GM23338 (cell line): ENCODE data around the gene SYNGR4. TPM values are rescaled to one million over a fixed set of nuclear protein-coding genes. Genes with fewer than 3 reads are reported as not detected.

ENCODE experiments used
- ATAC-seq: fragments of 200-7000 bp; cut with Tn5 transposase; 3 replicates; pipeline ENCODE4 v1.9.1; 2020
- DNase-seq: peaks from one replicate; pipeline ENCODE4 v3.0.0-alpha.2; 2015; ENCODE audit warnings: low spot score
- H2AFZ ChIP-seq: fragments of 200-600 bp; sonication (generic); 2 replicates; pipeline ENCODE4 v1.8.0; 2016; ENCODE audit warnings: antibody characterized with exemption, mild to moderate bottlenecking, moderate library complexity
- H3F3A ChIP-seq: fragments of 200-600 bp; sonication (generic); replicated peaks from 2 replicates; pipeline ENCODE4 v1.8.0; 2017; ENCODE audit warnings: antibody characterized with exemption, mixed run types, low read depth
- H3K27ac ChIP-seq: fragments of 200-600 bp; sonication (generic); 2 replicates; pipeline ENCODE4 v1.6.1; 2016; ENCODE audit warnings: low read depth
- H3K27me3 ChIP-seq: fragments of 200-600 bp; sonication (generic); 2 replicates; pipeline ENCODE4 v1.8.0; 2016; ENCODE audit warnings: mild to moderate bottlenecking, mixed run types, moderate library complexity; ENCODE audit not compliant: insufficient read depth
- H3K36me3 ChIP-seq: fragments of 200-600 bp; sonication (generic); 2 replicates; pipeline ENCODE4 v1.8.0; 2016; ENCODE audit warnings: mild to moderate bottlenecking; ENCODE audit not compliant: insufficient read depth
- H3K4me1 ChIP-seq: fragments of 200-600 bp; sonication (generic); 2 replicates; pipeline ENCODE4 v1.8.0; 2016; ENCODE audit warnings: mild to moderate bottlenecking, moderate library complexity; ENCODE audit not compliant: insufficient read depth
- H3K4me2 ChIP-seq: fragments of 200-600 bp; sonication (generic); 2 replicates; pipeline ENCODE4 v1.7.1; 2017; ENCODE audit warnings: mixed run types
- H3K4me3 ChIP-seq: fragments of 200-600 bp; sonication (generic); 2 replicates; pipeline ENCODE4 v1.6.1; 2016; ENCODE audit warnings: mixed run types
- H3K79me2 ChIP-seq: fragments of 200-600 bp; sonication (generic); replicated peaks from 2 replicates; pipeline ENCODE4 v1.8.0; 2017; ENCODE audit warnings: mild to moderate bottlenecking; ENCODE audit not compliant: insufficient read depth
- H3K9me2 ChIP-seq: fragments of 200-600 bp; sonication (generic); 2 replicates; pipeline ENCODE4 v1.8.0; 2017; ENCODE audit not compliant: insufficient read depth
- H4K20me1 ChIP-seq: fragments of 200-600 bp; sonication (generic); replicated peaks from 2 replicates; pipeline ENCODE4 v1.8.0; 2017; ENCODE audit warnings: mild to moderate bottlenecking; ENCODE audit not compliant: insufficient read depth
- H3K27ac Mint-ChIP-seq: 2 replicates; pipeline ENCODE4 v1.8.0; 2020; ENCODE audit warnings: inconsistent platforms, mild to moderate bottlenecking, moderate library complexity, mixed read lengths
- H3K27me3 Mint-ChIP-seq: 3 replicates; pipeline ENCODE4 v1.8.0; 2022; ENCODE audit warnings: low read depth, mild to moderate bottlenecking, moderate library complexity, mixed read lengths, inconsistent platforms; ENCODE audit not compliant: insufficient read depth, poor library complexity
- H3K36me3 Mint-ChIP-seq: 3 replicates; pipeline ENCODE4 v1.8.0; 2021; ENCODE audit warnings: low read depth, mild to moderate bottlenecking, inconsistent platforms, moderate library complexity, mixed read lengths
- H3K4me1 Mint-ChIP-seq: 3 replicates; pipeline ENCODE4 v1.8.0; 2020; ENCODE audit warnings: mild to moderate bottlenecking, inconsistent platforms, mixed read lengths
- H3K4me3 Mint-ChIP-seq: 3 replicates; pipeline ENCODE4 v1.8.0; 2021; ENCODE audit warnings: moderate library complexity, mild to moderate bottlenecking, inconsistent platforms, mixed read lengths
- H3K9me3 Mint-ChIP-seq: 3 replicates; pipeline ENCODE4 v1.8.0; 2020; ENCODE audit warnings: moderate library complexity, mild to moderate bottlenecking, inconsistent platforms, mixed read lengths
- CREB1 ChIP-seq: fragments of 250-450 bp; sonication (Bioruptor Pico); IDR thresholded peaks from 2 replicates; pipeline ENCODE4 v1.5.0; 2020; ENCODE audit warnings: low read depth, mild to moderate bottlenecking, moderate library complexity
- EZH2 ChIP-seq: fragments of 200-600 bp; sonication (generic); IDR thresholded peaks from one replicate; pipeline ENCODE4 v1.8.0; 2017; ENCODE audit warnings: antibody characterized with exemption, mild to moderate bottlenecking, low read depth; ENCODE audit not compliant: unreplicated experiment
- EZH2phosphoT487 ChIP-seq: fragments of 200-600 bp; sonication (generic); IDR thresholded peaks from one replicate; pipeline ENCODE4 v1.8.1; 2018; ENCODE audit warnings: antibody characterized with exemption; ENCODE audit not compliant: unreplicated experiment
- JUNB ChIP-seq: IDR thresholded peaks from one replicate; pipeline ENCODE4 v1.6.1; 2016; ENCODE audit warnings: antibody characterized with exemption; ENCODE audit not compliant: unreplicated experiment
- NANOG ChIP-seq: IDR thresholded peaks from 2 replicates; pipeline ENCODE4 v1.6.1; 2016; ENCODE audit warnings: antibody characterized with exemption, borderline replicate concordance
- POLR2AphosphoS5 ChIP-seq: IDR thresholded peaks from 2 replicates; pipeline ENCODE4 v1.6.1; 2016; ENCODE audit warnings: antibody characterized with exemption, low read depth
- STAT1 ChIP-seq: IDR thresholded peaks from one replicate; pipeline ENCODE4 v1.6.1; 2016; ENCODE audit warnings: antibody characterized with exemption; ENCODE audit not compliant: unreplicated experiment
- ZNF114 ChIP-seq: fragments of 250-450 bp; sonication (Bioruptor Pico); IDR thresholded peaks from 2 replicates; pipeline ENCODE4 v1.5.0; 2020; ENCODE audit warnings: mild to moderate bottlenecking, moderate library complexity
- ZNF331 ChIP-seq: fragments of 250-450 bp; sonication (Bioruptor Pico); IDR thresholded peaks from 2 replicates; pipeline ENCODE4 v1.5.0; 2020; ENCODE audit warnings: low read depth, mild to moderate bottlenecking, moderate library complexity
- polyA plus RNA-seq: library from polyadenylated mRNA; unstranded; fragments of >200 nt; fragmentation: Nextera tagmentation; extraction: Ambion mirVana; gene quantifications from 2 replicates; pipeline ENCODE4 v1.2.1, GENCODE V29; 2016
- total RNA-seq: library from RNA; depleted of rRNA; stranded (reverse); fragments of >200 nt; shearing (Covaris generic); gene quantifications from 2 replicates; pipeline ENCODE4 v1.2.3, GENCODE V29; 2014
- TF ChIP-seq, protein P1 (sequence below): fragments of 250-450 bp; sonication (Bioruptor Pico); IDR thresholded peaks from 2 replicates; pipeline ENCODE4 v1.5.0; 2020; ENCODE audit warnings: mild to moderate bottlenecking, moderate library complexity
- TF ChIP-seq, protein P2 (sequence below): IDR thresholded peaks from one replicate; pipeline ENCODE4 v1.6.1; 2018; ENCODE audit warnings: antibody characterized with exemption; ENCODE audit not compliant: unreplicated experiment
- TF ChIP-seq, protein P3 (sequence below): IDR thresholded peaks from 2 replicates; pipeline ENCODE4 v1.6.1; 2016; ENCODE audit warnings: antibody characterized with exemption
- TF ChIP-seq, protein P4 (sequence below), 2 experiments: fragments of 200-600 bp in 1 of 2; sonication (generic) in 1 of 2; conservative IDR thresholded peaks; 2 replicates each; pipeline versions ENCODE4 v1.5.1 to v1.6.1; 2016 to 2017; ENCODE audit warnings: antibody characterized with exemption in 2 of 2, low read depth in 2 of 2, mild to moderate bottlenecking in 2 of 2, moderate library complexity in 1 of 2

Gene SYNGR4
- total and polyA plus RNA-seq, 2 experiments from 2014 or later = not detected

DNA sequence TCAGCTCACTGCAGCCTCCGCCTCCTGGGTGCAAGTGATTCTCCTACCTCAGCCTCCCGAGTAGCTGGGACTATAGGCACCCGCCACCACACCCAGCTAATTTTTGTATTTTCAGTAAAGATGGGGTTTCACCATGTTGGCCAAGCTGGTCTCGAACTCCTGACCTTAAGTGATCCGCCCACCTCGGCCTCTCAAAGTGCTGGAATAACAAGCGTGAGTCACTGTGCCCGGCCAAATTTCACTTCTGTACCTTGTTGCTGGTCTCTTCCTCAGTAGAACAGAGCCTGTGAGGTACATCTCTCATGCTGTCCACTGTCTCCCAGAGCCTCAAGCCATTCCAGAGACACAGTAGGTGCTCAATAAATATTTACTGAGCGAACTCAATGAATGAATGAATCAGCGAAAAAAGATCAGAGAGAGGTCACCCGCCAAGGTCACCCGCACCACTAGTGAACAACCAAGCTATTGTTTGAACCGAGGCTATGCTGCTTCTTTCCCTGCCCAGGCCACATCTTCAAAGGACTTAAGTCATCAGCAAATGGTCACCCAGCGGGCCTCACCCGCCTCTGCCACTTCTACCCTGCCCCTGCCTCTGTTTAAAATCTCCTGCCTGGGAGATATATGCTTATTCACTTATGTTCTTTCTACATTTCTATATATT lies 9.7 kb upstream of the SYNGR4 start:
- no peaks in the 10 kb centered on the region for H3K9me2 ChIP-seq
- Mint-ChIP-seq H3K27ac (peak overlapping the region; percentile 65; the same call in 1 of the 2 replicates), H3K27me3 (peaks cover 9% of the 10 kb centered on the region), H3K36me3 (peaks cover 3% of the 10 kb centered on the region; the same call in 1 of the 3 replicates), H3K9me3 (0 out of 3 replicates have a peak, but pooled peaks cover 3% of the 10 kb centered on the region), H3K4me1 (peaks cover 4% of the 10 kb centered on the region), H3K4me3 (no peak overlapping the region)
- no peak overlapping the region; the same call in 1 of the 2 replicates for H3K27ac ChIP-seq
- DNase-seq (no peak), ATAC-seq (no peak)
- no peaks in the 10 kb centered on the region for H3K27me3 ChIP-seq
- TF ChIP-seq, protein P1, sequence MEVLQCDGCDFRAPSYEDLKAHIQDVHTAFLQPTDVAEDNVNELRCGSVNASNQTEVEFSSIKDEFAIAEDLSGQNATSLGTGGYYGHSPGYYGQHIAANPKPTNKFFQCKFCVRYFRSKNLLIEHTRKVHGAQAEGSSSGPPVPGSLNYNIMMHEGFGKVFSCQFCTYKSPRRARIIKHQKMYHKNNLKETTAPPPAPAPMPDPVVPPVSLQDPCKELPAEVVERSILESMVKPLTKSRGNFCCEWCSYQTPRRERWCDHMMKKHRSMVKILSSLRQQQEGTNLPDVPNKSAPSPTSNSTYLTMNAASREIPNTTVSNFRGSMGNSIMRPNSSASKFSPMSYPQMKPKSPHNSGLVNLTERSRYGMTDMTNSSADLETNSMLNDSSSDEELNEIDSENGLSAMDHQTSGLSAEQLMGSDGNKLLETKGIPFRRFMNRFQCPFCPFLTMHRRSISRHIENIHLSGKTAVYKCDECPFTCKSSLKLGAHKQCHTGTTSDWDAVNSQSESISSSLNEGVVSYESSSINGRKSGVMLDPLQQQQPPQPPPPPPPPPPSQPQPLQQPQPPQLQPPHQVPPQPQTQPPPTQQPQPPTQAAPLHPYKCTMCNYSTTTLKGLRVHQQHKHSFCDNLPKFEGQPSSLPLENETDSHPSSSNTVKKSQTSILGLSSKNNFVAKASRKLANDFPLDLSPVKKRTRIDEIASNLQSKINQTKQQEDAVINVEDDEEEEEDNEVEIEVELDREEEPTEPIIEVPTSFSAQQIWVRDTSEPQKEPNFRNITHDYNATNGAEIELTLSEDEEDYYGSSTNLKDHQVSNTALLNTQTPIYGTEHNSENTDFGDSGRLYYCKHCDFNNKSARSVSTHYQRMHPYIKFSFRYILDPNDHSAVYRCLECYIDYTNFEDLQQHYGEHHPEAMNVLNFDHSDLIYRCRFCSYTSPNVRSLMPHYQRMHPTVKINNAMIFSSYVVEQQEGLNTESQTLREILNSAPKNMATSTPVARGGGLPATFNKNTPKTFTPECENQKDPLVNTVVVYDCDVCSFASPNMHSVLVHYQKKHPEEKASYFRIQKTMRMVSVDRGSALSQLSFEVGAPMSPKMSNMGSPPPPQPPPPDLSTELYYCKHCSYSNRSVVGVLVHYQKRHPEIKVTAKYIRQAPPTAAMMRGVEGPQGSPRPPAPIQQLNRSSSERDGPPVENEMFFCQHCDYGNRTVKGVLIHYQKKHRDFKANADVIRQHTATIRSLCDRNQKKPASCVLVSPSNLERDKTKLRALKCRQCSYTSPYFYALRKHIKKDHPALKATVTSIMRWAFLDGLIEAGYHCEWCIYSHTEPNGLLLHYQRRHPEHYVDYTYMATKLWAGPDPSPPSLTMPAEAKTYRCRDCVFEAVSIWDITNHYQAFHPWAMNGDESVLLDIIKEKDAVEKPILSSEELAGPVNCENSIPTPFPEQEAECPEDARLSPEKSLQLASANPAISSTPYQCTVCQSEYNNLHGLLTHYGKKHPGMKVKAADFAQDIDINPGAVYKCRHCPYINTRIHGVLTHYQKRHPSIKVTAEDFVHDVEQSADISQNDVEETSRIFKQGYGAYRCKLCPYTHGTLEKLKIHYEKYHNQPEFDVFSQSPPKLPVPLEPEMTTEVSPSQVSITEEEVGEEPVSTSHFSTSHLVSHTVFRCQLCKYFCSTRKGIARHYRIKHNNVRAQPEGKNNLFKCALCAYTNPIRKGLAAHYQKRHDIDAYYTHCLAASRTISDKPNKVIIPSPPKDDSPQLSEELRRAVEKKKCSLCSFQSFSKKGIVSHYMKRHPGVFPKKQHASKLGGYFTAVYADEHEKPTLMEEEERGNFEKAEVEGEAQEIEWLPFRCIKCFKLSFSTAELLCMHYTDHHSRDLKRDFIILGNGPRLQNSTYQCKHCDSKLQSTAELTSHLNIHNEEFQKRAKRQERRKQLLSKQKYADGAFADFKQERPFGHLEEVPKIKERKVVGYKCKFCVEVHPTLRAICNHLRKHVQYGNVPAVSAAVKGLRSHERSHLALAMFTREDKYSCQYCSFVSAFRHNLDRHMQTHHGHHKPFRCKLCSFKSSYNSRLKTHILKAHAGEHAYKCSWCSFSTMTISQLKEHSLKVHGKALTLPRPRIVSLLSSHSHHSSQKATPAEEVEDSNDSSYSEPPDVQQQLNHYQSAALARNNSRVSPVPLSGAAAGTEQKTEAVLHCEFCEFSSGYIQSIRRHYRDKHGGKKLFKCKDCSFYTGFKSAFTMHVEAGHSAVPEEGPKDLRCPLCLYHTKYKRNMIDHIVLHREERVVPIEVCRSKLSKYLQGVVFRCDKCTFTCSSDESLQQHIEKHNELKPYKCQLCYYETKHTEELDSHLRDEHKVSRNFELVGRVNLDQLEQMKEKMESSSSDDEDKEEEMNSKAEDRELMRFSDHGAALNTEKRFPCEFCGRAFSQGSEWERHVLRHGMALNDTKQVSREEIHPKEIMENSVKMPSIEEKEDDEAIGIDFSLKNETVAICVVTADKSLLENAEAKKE = no peak
- TF ChIP-seq EZH2phosphoT487 (no peak), STAT1 (no peak), ZNF331 (CRISPR knock-in tag) (no peak), CREB1 (CRISPR knock-in tag) (no peak), ZNF114 (CRISPR knock-in tag) (no peak), POLR2AphosphoS5 (no peak), JUNB (no peak), NANOG (no peak), EZH2 (no peak)
- TF ChIP-seq, protein P2, sequence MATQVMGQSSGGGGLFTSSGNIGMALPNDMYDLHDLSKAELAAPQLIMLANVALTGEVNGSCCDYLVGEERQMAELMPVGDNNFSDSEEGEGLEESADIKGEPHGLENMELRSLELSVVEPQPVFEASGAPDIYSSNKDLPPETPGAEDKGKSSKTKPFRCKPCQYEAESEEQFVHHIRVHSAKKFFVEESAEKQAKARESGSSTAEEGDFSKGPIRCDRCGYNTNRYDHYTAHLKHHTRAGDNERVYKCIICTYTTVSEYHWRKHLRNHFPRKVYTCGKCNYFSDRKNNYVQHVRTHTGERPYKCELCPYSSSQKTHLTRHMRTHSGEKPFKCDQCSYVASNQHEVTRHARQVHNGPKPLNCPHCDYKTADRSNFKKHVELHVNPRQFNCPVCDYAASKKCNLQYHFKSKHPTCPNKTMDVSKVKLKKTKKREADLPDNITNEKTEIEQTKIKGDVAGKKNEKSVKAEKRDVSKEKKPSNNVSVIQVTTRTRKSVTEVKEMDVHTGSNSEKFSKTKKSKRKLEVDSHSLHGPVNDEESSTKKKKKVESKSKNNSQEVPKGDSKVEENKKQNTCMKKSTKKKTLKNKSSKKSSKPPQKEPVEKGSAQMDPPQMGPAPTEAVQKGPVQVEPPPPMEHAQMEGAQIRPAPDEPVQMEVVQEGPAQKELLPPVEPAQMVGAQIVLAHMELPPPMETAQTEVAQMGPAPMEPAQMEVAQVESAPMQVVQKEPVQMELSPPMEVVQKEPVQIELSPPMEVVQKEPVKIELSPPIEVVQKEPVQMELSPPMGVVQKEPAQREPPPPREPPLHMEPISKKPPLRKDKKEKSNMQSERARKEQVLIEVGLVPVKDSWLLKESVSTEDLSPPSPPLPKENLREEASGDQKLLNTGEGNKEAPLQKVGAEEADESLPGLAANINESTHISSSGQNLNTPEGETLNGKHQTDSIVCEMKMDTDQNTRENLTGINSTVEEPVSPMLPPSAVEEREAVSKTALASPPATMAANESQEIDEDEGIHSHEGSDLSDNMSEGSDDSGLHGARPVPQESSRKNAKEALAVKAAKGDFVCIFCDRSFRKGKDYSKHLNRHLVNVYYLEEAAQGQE = no peak
- TF ChIP-seq, protein P3, sequence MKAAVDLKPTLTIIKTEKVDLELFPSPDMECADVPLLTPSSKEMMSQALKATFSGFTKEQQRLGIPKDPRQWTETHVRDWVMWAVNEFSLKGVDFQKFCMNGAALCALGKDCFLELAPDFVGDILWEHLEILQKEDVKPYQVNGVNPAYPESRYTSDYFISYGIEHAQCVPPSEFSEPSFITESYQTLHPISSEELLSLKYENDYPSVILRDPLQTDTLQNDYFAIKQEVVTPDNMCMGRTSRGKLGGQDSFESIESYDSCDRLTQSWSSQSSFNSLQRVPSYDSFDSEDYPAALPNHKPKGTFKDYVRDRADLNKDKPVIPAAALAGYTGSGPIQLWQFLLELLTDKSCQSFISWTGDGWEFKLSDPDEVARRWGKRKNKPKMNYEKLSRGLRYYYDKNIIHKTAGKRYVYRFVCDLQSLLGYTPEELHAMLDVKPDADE = no peak
- TF ChIP-seq, protein P4, sequence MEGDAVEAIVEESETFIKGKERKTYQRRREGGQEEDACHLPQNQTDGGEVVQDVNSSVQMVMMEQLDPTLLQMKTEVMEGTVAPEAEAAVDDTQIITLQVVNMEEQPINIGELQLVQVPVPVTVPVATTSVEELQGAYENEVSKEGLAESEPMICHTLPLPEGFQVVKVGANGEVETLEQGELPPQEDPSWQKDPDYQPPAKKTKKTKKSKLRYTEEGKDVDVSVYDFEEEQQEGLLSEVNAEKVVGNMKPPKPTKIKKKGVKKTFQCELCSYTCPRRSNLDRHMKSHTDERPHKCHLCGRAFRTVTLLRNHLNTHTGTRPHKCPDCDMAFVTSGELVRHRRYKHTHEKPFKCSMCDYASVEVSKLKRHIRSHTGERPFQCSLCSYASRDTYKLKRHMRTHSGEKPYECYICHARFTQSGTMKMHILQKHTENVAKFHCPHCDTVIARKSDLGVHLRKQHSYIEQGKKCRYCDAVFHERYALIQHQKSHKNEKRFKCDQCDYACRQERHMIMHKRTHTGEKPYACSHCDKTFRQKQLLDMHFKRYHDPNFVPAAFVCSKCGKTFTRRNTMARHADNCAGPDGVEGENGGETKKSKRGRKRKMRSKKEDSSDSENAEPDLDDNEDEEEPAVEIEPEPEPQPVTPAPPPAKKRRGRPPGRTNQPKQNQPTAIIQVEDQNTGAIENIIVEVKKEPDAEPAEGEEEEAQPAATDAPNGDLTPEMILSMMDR (conservative IDR thresholded peaks at IDR 0.05; ENCODE audit: low read depth in 2 of 2) = no peak
- H4K20me1 ChIP-seq = peaks cover 4% of the 10 kb centered on the region; the same call in 1 of the 2 replicates
- no peak overlapping the region for H3K4me2 ChIP-seq
- no peak overlapping the region for H2AFZ ChIP-seq
- no peaks in the 10 kb centered on the region for H3K36me3 ChIP-seq
- 0 out of 2 replicates have a peak, but pooled peaks cover 2% of the 10 kb centered on the region for H3F3A ChIP-seq
- no peaks in the 10 kb centered on the region for H3K4me1 ChIP-seq
- H3K79me2 ChIP-seq = no peaks in the 10 kb centered on the region
- H3K4me3 ChIP-seq = no peak overlapping the region
